MM.1S (cell line): ENCODE data around the gene MACROD2.

Experiments used
- CTCF ChIP-seq: fragments of 300-600 bp; sonication (generic); IDR thresholded peaks from 2 replicates; pipeline ENCODE4 v1.5.1; 2016; ENCODE audit warnings: antibody characterized with exemption, low read length, mixed read lengths
- EZH2 ChIP-seq: fragments of 300-600 bp; sonication (generic); optimal IDR thresholded peaks from 2 replicates; pipeline ENCODE3; 2017; ENCODE audit warnings: low read depth, mild to moderate bottlenecking, antibody characterized with exemption, low read length, mixed read lengths

- TF ChIP-seq CTCF: no peak
- TF ChIP-seq EZH2: no peak
Observed at GRCh38 chr20:14282140-14282539, 286.8 kb downstream of the MACROD2 start.
